WTC11 (cell line): ENCODE data around the gene CLCN6. TPM values are rescaled to one million over a fixed set of nuclear protein-coding genes. Genes with fewer than 3 reads are reported as not detected.

Source experiments
- ATAC-seq: fragments of 200-7000 bp; cut with Tn5 transposase; 2 replicates; pipeline ENCODE4 v1.10.0; 2021; ENCODE audit warnings: mild to moderate bottlenecking, moderate library complexity
- CTCF ChIA-PET: fragments of 300-600 bp; sonication (Branson Sonifier 250); formaldehyde crosslinking; loops from one replicate; lab custom pipeline; 2021; ENCODE audit warnings: antibody characterized with exemption; lab: Charles Lee
- POLR2A ChIA-PET: fragments of 350-600 bp; sonication (Branson Sonifier 250); formaldehyde crosslinking; loops from one replicate; lab custom pipeline; 2021; ENCODE audit warnings: antibody characterized with exemption; lab: Charles Lee
- DNase-seq: peaks from one replicate; pipeline ENCODE4 v3.0.0; 2021; ENCODE audit warnings: low spot score
- H3K27ac Mint-ChIP-seq: 2 replicates; pipeline ENCODE4 v1.8.0; 2021; ENCODE audit warnings: mixed read lengths
- H3K27me3 Mint-ChIP-seq: 2 replicates; pipeline ENCODE4 v1.8.0; 2021; ENCODE audit warnings: low read depth, mild to moderate bottlenecking, moderate library complexity, mixed read lengths
- H3K36me3 Mint-ChIP-seq: 2 replicates; pipeline ENCODE4 v1.8.0; 2021; ENCODE audit warnings: mixed read lengths
- H3K4me1 Mint-ChIP-seq: 2 replicates; pipeline ENCODE4 v1.8.0; 2022; ENCODE audit warnings: mixed read lengths
- H3K4me3 Mint-ChIP-seq: 2 replicates; pipeline ENCODE4 v1.8.0; 2021; ENCODE audit warnings: mild to moderate bottlenecking, moderate library complexity, mixed read lengths
- H3K9me3 Mint-ChIP-seq: 2 replicates; pipeline ENCODE4 v1.8.0; 2021; ENCODE audit warnings: mixed read lengths
- ATF1 ChIP-seq: sonication (generic); formaldehyde crosslinking; IDR thresholded peaks from 2 replicates; pipeline ENCODE4 v1.8.1; 2023; ENCODE audit warnings: mild to moderate bottlenecking, moderate library complexity, missing genetic modification reagents
- ETV6 ChIP-seq: sonication (generic); formaldehyde crosslinking; IDR thresholded peaks from 2 replicates; pipeline ENCODE4 v1.8.1; 2022; ENCODE audit warnings: mild to moderate bottlenecking, missing genetic modification reagents
- FOXJ3 ChIP-seq: sonication (generic); formaldehyde crosslinking; IDR thresholded peaks from 2 replicates; pipeline ENCODE4 v1.9.0; 2021; ENCODE audit warnings: missing genetic modification reagents, mild to moderate bottlenecking, borderline replicate concordance
- HMGA2 ChIP-seq: fragments of 250-450 bp; sonication (Bioruptor Pico); IDR thresholded peaks from 2 replicates; pipeline ENCODE4 v1.4.0; 2021; ENCODE audit warnings: mild to moderate bottlenecking, moderate library complexity
- KAT7 ChIP-seq: sonication (generic); formaldehyde crosslinking; IDR thresholded peaks from 2 replicates; pipeline ENCODE4 v1.8.1; 2023; ENCODE audit warnings: missing genetic modification reagents, mild to moderate bottlenecking, borderline replicate concordance
- MLX ChIP-seq: sonication (generic); formaldehyde crosslinking; IDR thresholded peaks from 2 replicates; pipeline ENCODE4 v1.8.1; 2023; ENCODE audit warnings: mild to moderate bottlenecking, missing genetic modification reagents, moderate library complexity
- MYBL2 ChIP-seq: sonication (generic); formaldehyde crosslinking; IDR thresholded peaks from 2 replicates; pipeline ENCODE4 v1.8.1; 2023; ENCODE audit warnings: mild to moderate bottlenecking, moderate library complexity, missing genetic modification reagents
- NFE2L1 ChIP-seq: sonication (generic); formaldehyde crosslinking; IDR thresholded peaks from 2 replicates; pipeline ENCODE4 v1.8.1; 2023; ENCODE audit warnings: missing genetic modification reagents
- NR2C2 ChIP-seq: sonication (generic); formaldehyde crosslinking; IDR thresholded peaks from 2 replicates; pipeline ENCODE4 v1.8.0; 2022; ENCODE audit warnings: mild to moderate bottlenecking, missing genetic modification reagents
- NR3C1 ChIP-seq: sonication (generic); formaldehyde crosslinking; conservative IDR thresholded peaks from 2 replicates; pipeline ENCODE4 v1.8.1; 2023; ENCODE audit warnings: low read depth, mild to moderate bottlenecking, missing genetic modification reagents
- OVOL2 ChIP-seq: fragments of 250-450 bp; sonication (Bioruptor Pico); IDR thresholded peaks from 2 replicates; pipeline ENCODE4 v1.9.0; 2021; ENCODE audit warnings: mild to moderate bottlenecking, borderline replicate concordance
- SP1 ChIP-seq: sonication (generic); formaldehyde crosslinking; conservative IDR thresholded peaks from 2 replicates; pipeline ENCODE4 v1.8.1; 2022; ENCODE audit warnings: missing genetic modification reagents
- TEAD1 ChIP-seq: sonication (generic); formaldehyde crosslinking; IDR thresholded peaks from 2 replicates; pipeline ENCODE4 v1.8.0; 2022; ENCODE audit warnings: mild to moderate bottlenecking, missing genetic modification reagents
- ZBTB21 ChIP-seq: sonication (generic); formaldehyde crosslinking; IDR thresholded peaks from 2 replicates; pipeline ENCODE4 v1.8.1; 2023; ENCODE audit warnings: mild to moderate bottlenecking, missing genetic modification reagents, borderline replicate concordance
- ZBTB43 ChIP-seq: sonication (generic); formaldehyde crosslinking; IDR thresholded peaks from 2 replicates; pipeline ENCODE4 v1.8.1; 2023; ENCODE audit warnings: mild to moderate bottlenecking, missing genetic modification reagents
- ZNF281 ChIP-seq: sonication (generic); formaldehyde crosslinking; IDR thresholded peaks from 2 replicates; pipeline ENCODE4 v1.8.0; 2023; ENCODE audit warnings: mild to moderate bottlenecking, missing genetic modification reagents
- ZNF416 ChIP-seq: fragments of 250-450 bp; sonication (Bioruptor Pico); IDR thresholded peaks from 2 replicates; pipeline ENCODE4 v1.9.0; 2021; ENCODE audit warnings: mild to moderate bottlenecking, inconsistent platforms
- total RNA-seq: library from RNA; stranded (reverse); gene quantifications from 3 replicates; pipeline ENCODE4 v1.2.3, GENCODE V29; 2021

Gene CLCN6
- total RNA-seq, 1 experiment from 2014 or later: 22.3 TPM

GRCh38 chr1:11786168-11786567 is 19.8 kb upstream of the CLCN6 start:
- peaks cover 32% of the 10 kb centered on the region for H3K4me1 Mint-ChIP-seq
- POLR2A ChIA-PET: interaction anchor here (2.3 kb wide), 1 partner anchor 17 kb away, joined by 9 read pairs; no protein-coding TSS in a partner anchor
- H3K27ac Mint-ChIP-seq: 0 out of 2 replicates have a peak overlapping the region, but pooled peaks have one; percentile 74

GRCh38 chr1:11787251-11787803 is 18.7 kb upstream of the CLCN6 start:
- Mint-ChIP-seq H3K27me3 (no peaks in the 10 kb centered on the region), H3K36me3 (peaks cover 16% of the 10 kb centered on the region; the same call in 1 of the 2 replicates), H3K4me3 (no peak overlapping the region), H3K4me1 (peaks cover 32% of the 10 kb centered on the region), H3K27ac (peak overlapping the region; percentile 68), H3K9me3 (no peaks in the 10 kb centered on the region)
- ATAC-seq (peak; percentile 47), DNase-seq (peak; percentile 68)
- POLR2A ChIA-PET: interaction anchor here (0.7 to 1.8 kb wide), 6 partner anchors 11 to 123 kb away, joined by 3 to 11 read pairs (median 4); partner anchors contain the start of genes CLCN6 and MTHFR
- CTCF ChIA-PET: interaction anchor here (0.7 to 4.5 kb wide), 15 partner anchors 10 to 215 kb away, joined by 3 to 98 read pairs (median 4); partner anchors contain the start of gene FBXO6
- peak; percentile 67; the same call in 1 of the 2 replicates for TF ChIP-seq TEAD1 (CRISPR knock-in tag)
- no peak for TF ChIP-seq OVOL2 (CRISPR knock-in tag)
- TF ChIP-seq FOXJ3: no peak
- no peak; the same call in 1 of the 2 replicates for TF ChIP-seq KAT7 (CRISPR knock-in tag)
- TF ChIP-seq ZNF416 (CRISPR knock-in tag): no peak
- TF ChIP-seq ETV6 (CRISPR knock-in tag): peak; percentile 89
- no peak for TF ChIP-seq MLX (CRISPR knock-in tag)
- TF ChIP-seq ZBTB43 (CRISPR knock-in tag): no peak
- TF ChIP-seq ZBTB21 (CRISPR knock-in tag): no peak
- peak; percentile 58; the same call in 1 of the 2 replicates for TF ChIP-seq ZNF281
- no peak for TF ChIP-seq HMGA2
- no peak for TF ChIP-seq ATF1 (CRISPR knock-in tag)
- TF ChIP-seq SP1 (CRISPR knock-in tag): peak; percentile 57; the same call in 1 of the 2 replicates
- TF ChIP-seq MYBL2: 0 out of 2 replicates have a peak, but pooled peaks have one; percentile 17
- no peak for TF ChIP-seq NFE2L1 (CRISPR knock-in tag)
- no peak for TF ChIP-seq NR2C2 (CRISPR knock-in tag)

More at GRCh38 chr1:11786168-11786567, 19.8 kb upstream of the CLCN6 start:
- DNase-seq (no peak), ATAC-seq (no peak)
- no peaks in the 10 kb centered on the region for H3K27me3 Mint-ChIP-seq
- peaks cover 6% of the 10 kb centered on the region; the same call in 1 of the 2 replicates for H3K36me3 Mint-ChIP-seq
- H3K9me3 Mint-ChIP-seq: no peaks in the 10 kb centered on the region
- TF ChIP-seq NR3C1 (CRISPR knock-in tag): no peak
- CTCF ChIA-PET: interaction anchor here (1.5 to 4.5 kb wide), 8 partner anchors 8 to 136 kb away, joined by 5 to 98 read pairs (median 10); no protein-coding TSS in a partner anchor
- H3K4me3 Mint-ChIP-seq: no peak overlapping the region
